Neural progenitor cell (in vitro differentiated cells): ENCODE results near the gene TNFSF13B. TPM values are rescaled to one million over a fixed set of nuclear protein-coding genes. Genes with fewer than 3 reads are reported as not detected.

Source experiments
- DNase-seq: peaks from one replicate; pipeline ENCODE4 v3.0.0-alpha.2; 2016; ENCODE audit warnings: low spot score
- H2AFZ ChIP-seq: fragments of 200-600 bp; sonication (generic); replicated peaks from 2 replicates; pipeline ENCODE4 v1.6.1; 2016; ENCODE audit warnings: antibody characterized with exemption
- H3F3A ChIP-seq: fragments of 200-600 bp; sonication (generic); 2 replicates; pipeline ENCODE4 v1.6.1; 2016; ENCODE audit warnings: antibody characterized with exemption, low read depth
- H3K27ac ChIP-seq: fragments of 200-600 bp; sonication (generic); 2 replicates; pipeline ENCODE4 v1.5.1; 2016; ENCODE audit warnings: mild to moderate bottlenecking
- H3K27me3 ChIP-seq: fragments of 200-600 bp; sonication (generic); 2 replicates; pipeline ENCODE4 v1.6.1; 2016; ENCODE audit warnings: mild to moderate bottlenecking, moderate library complexity
- H3K36me3 ChIP-seq: fragments of 200-600 bp; sonication (generic); 2 replicates; pipeline ENCODE4 v1.5.1; 2016
- H3K4me1 ChIP-seq: fragments of 200-600 bp; sonication (generic); 2 replicates; pipeline ENCODE4 v1.6.1; 2016; ENCODE audit warnings: mixed run types
- H3K4me2 ChIP-seq: fragments of 200-600 bp; sonication (generic); 2 replicates; pipeline ENCODE4 v1.6.1; 2016
- H3K4me3 ChIP-seq: fragments of 200-600 bp; sonication (generic); 2 replicates; pipeline ENCODE4 v1.5.1; 2016
- H3K79me2 ChIP-seq: fragments of 200-600 bp; sonication (generic); 2 replicates; pipeline ENCODE4 v1.6.1; 2016; ENCODE audit warnings: low read depth
- H3K9ac ChIP-seq: fragments of 200-600 bp; sonication (generic); 2 replicates; pipeline ENCODE4 v1.6.1; 2016
- H3K9me3 ChIP-seq: fragments of 200-600 bp; sonication (generic); 2 replicates; pipeline ENCODE4 v1.5.1; 2016; ENCODE audit warnings: low read depth
- H4K20me1 ChIP-seq: fragments of 200-600 bp; sonication (generic); 2 replicates; pipeline ENCODE4 v1.6.1; 2016; ENCODE audit warnings: low read depth
- H3K27ac Mint-ChIP-seq: 3 replicates; pipeline ENCODE4 v1.8.0; 2021; ENCODE audit warnings: mixed read lengths
- H3K27me3 Mint-ChIP-seq: 2 replicates; pipeline ENCODE4 v1.8.0; 2022; ENCODE audit warnings: low read depth, mild to moderate bottlenecking, inconsistent platforms, moderate library complexity, mixed read lengths; ENCODE audit not compliant: insufficient read depth
- H3K36me3 Mint-ChIP-seq: 3 replicates; pipeline ENCODE4 v1.8.0; 2021; ENCODE audit warnings: mixed read lengths
- H3K4me1 Mint-ChIP-seq: 3 replicates; pipeline ENCODE4 v1.8.0; 2021; ENCODE audit warnings: mixed read lengths
- H3K4me3 Mint-ChIP-seq: 3 replicates; pipeline ENCODE4 v1.8.0; 2021; ENCODE audit warnings: mild to moderate bottlenecking, moderate library complexity, mixed read lengths
- H3K9me3 Mint-ChIP-seq: 3 replicates; pipeline ENCODE4 v1.8.0; 2020; ENCODE audit warnings: mixed read lengths
- EZH2 ChIP-seq: fragments of 200-600 bp; sonication (generic); IDR thresholded peaks from 2 replicates; pipeline ENCODE4 v1.6.1; 2017; ENCODE audit warnings: antibody characterized with exemption, mild to moderate bottlenecking, moderate library complexity
- EZH2phosphoT487 ChIP-seq: fragments of 200-600 bp; sonication (generic); IDR thresholded peaks from 2 replicates; pipeline ENCODE4 v1.6.1; 2017; ENCODE audit warnings: antibody characterized with exemption
- total RNA-seq: library from RNA; depleted of rRNA; stranded (reverse); fragments of >200 nt; gene quantifications from 2 replicates; pipeline ENCODE4 v1.2.3, GENCODE V29; 2015; ENCODE audit warnings: low replicate concordance
- TF ChIP-seq, protein P1 (sequence below): fragments of 200-600 bp; sonication (generic); IDR thresholded peaks from 2 replicates; pipeline ENCODE4 v1.5.1; 2017; ENCODE audit warnings: antibody characterized with exemption, mild to moderate bottlenecking

TNFSF13B gene
- total RNA-seq, 1 donor from 2014 or later, result 0.45 TPM

DNA sequence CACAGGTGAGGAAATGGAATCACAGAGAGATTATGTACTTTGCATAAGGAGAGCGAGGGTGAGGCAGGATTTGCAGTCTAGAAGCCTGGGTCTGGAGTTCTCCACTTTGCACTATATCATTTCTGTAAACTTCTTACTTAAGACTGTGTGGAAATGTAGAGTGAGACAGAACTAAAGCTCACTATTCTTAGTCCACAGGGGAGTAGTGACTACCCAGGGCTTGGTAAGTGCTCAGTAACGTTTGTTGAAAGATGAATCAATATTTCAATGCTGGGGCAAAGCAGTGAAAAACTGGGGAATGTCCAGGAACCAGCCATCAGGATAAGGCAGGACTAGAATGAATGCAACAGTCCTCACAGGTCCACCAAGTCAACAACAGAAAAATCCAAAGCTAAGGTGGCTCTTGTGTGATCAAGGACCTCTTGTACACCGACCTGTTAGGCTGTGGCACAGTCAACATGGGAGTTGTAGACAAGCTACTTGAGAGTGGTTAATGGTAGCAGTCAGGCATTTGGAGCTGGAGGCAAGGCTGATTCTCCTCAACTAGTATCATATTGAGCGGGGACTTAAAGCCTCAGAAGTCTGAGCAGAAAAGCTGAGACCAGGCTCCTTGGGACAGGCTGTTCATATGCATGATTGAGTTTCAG is 929 bp upstream of the TNFSF13B start:
- H3K36me3 ChIP-seq, result no peaks in the 10 kb centered on the region

DNA sequence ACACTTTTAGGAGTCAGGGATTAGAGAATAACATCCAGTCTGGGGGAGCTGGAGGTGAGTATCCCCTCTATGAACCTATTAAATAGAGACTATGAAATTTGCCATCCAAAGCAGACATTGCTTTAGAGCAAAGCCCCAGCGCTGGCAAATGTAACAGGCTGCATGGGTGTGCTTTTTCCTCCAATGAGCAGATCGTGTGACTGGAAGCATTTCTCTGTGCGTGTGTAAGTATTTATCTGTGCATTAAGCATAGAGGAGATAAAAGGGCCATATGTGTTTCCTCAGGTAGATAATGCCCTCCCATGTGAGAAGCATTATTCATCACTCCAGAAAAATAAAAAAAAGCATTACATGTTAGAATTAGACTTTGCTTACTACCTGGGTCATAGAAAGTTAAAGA is 924 bp downstream of the TNFSF13B start:
- Histone ChIP-seq H3K79me2 (no peaks in the 10 kb centered on the region), H3K9me3 (no peaks in the 10 kb centered on the region), H3K4me2 (no peak overlapping the region), H3K4me3 (no peak overlapping the region), H3K27ac (no peak overlapping the region), H3F3A (no peaks in the 10 kb centered on the region), H3K27me3 (no peaks in the 10 kb centered on the region), H4K20me1 (no peaks in the 10 kb centered on the region), H2AFZ (peak overlapping the region; percentile 64), H3K4me1 (no peaks in the 10 kb centered on the region), H3K9ac (no peak overlapping the region), H3K36me3 (no peaks in the 10 kb centered on the region)
- peaks cover 4% of the 10 kb centered on the region for H3K27me3 Mint-ChIP-seq
- DNase-seq, result no peak
- H3K4me1 Mint-ChIP-seq, result peaks cover 13% of the 10 kb centered on the region
- H3K27ac Mint-ChIP-seq, result no peak overlapping the region
- H3K36me3 Mint-ChIP-seq, result no peaks in the 10 kb centered on the region
- no peak overlapping the region for H3K4me3 Mint-ChIP-seq
- H3K9me3 Mint-ChIP-seq, result no peaks in the 10 kb centered on the region
- TF ChIP-seq EZH2phosphoT487 (no peak), EZH2 (no peak)
- TF ChIP-seq, protein P1, sequence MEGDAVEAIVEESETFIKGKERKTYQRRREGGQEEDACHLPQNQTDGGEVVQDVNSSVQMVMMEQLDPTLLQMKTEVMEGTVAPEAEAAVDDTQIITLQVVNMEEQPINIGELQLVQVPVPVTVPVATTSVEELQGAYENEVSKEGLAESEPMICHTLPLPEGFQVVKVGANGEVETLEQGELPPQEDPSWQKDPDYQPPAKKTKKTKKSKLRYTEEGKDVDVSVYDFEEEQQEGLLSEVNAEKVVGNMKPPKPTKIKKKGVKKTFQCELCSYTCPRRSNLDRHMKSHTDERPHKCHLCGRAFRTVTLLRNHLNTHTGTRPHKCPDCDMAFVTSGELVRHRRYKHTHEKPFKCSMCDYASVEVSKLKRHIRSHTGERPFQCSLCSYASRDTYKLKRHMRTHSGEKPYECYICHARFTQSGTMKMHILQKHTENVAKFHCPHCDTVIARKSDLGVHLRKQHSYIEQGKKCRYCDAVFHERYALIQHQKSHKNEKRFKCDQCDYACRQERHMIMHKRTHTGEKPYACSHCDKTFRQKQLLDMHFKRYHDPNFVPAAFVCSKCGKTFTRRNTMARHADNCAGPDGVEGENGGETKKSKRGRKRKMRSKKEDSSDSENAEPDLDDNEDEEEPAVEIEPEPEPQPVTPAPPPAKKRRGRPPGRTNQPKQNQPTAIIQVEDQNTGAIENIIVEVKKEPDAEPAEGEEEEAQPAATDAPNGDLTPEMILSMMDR, result no peak

More for the DNA sequence above, 929 bp upstream of the TNFSF13B start:
- Histone ChIP-seq H2AFZ (no peak overlapping the region), H3K9ac (no peak overlapping the region), H3K27ac (no peak overlapping the region), H3K27me3 (no peaks in the 10 kb centered on the region), H3K4me1 (no peaks in the 10 kb centered on the region), H3K4me3 (no peak overlapping the region), H3K9me3 (no peaks in the 10 kb centered on the region), H3K4me2 (no peak overlapping the region), H4K20me1 (no peaks in the 10 kb centered on the region), H3F3A (no peaks in the 10 kb centered on the region), H3K79me2 (no peaks in the 10 kb centered on the region)
- Mint-ChIP-seq H3K36me3 (no peaks in the 10 kb centered on the region), H3K4me3 (no peak overlapping the region), H3K4me1 (peaks cover 13% of the 10 kb centered on the region), H3K9me3 (no peaks in the 10 kb centered on the region), H3K27me3 (peaks cover 4% of the 10 kb centered on the region), H3K27ac (no peak overlapping the region)
- TF ChIP-seq EZH2 (no peak), EZH2phosphoT487 (no peak)
- TF ChIP-seq, protein P1, result no peak
- DNase-seq, result no peak

DNA sequence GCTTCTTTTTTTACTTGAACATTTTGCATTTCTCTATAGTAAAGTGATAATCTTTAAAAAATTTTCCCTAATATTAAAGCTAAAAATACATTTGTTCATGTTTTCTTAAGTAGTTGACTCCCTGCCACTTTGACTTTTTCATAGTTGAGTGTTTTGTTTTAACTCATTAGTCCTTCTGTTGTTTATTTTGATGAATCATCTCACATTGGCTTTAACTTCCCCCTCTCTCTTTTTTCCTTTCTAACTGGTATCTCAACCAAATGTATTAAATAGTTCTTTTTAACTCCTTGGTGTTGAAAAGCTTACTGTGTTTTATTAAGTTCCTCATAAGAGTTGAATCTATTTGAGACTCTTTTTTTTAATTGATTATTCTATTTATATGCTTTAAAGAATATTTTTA is 2.8 kb downstream of the TNFSF13B start:
- H3K9ac ChIP-seq, result no peak overlapping the region
- H3K27ac ChIP-seq, result no peak overlapping the region
- H3K27me3 ChIP-seq, result no peaks in the 10 kb centered on the region
- H3K9me3 Mint-ChIP-seq, result no peaks in the 10 kb centered on the region
- TF ChIP-seq EZH2, result no peak
- TF ChIP-seq, protein P1, result no peak
- no peak for TF ChIP-seq EZH2phosphoT487
- no peaks in the 10 kb centered on the region for H3K27me3 Mint-ChIP-seq
- no peak overlapping the region for H3K4me2 ChIP-seq
- no peak overlapping the region for H2AFZ ChIP-seq
- H3K36me3 Mint-ChIP-seq, result no peaks in the 10 kb centered on the region
- no peaks in the 10 kb centered on the region for H3K79me2 ChIP-seq
- no peaks in the 10 kb centered on the region for H3F3A ChIP-seq
- no peak overlapping the region for H3K27ac Mint-ChIP-seq
- H3K4me1 ChIP-seq, result no peaks in the 10 kb centered on the region
- H3K36me3 ChIP-seq, result no peaks in the 10 kb centered on the region
- no peaks in the 10 kb centered on the region for H3K9me3 ChIP-seq
- H4K20me1 ChIP-seq, result no peaks in the 10 kb centered on the region
- no peak overlapping the region for H3K4me3 ChIP-seq
- H3K4me3 Mint-ChIP-seq, result no peak overlapping the region
- H3K4me1 Mint-ChIP-seq, result peaks cover 13% of the 10 kb centered on the region
- no peak for DNase-seq
